HG03196 (cell line): Measurements from ENCODE around the gene TSC2.
A peak's percentile ranks its signal among the peaks of the same experiment; 100 is the strongest.

Experiments
- ATAC-seq: cut with Tn5 transposase; IDR thresholded peaks from one replicate; pipeline ENCODE4 v1.9.1; 2021; ENCODE audit not compliant: unreplicated experiment

The TSC2 gene

GRCh38 chr16:2047330-2048115 lies at the start of gene TSC2, which contains the start of gene NTHL1:
Gene TSC2, plus strand, starts transcription at chr16:2047985. Its CDS starts 631 bp downstream, at chr16:2048616.
Gene NTHL1, minus strand, starts transcription at chr16:2047834. Its CDS starts 11 bp downstream, at chr16:2047823.
- ATAC-seq: peak; percentile 90

- no peak for ATAC-seq
These were observed 49.4 kb upstream of the TSC2 start for GRCh38 chr16:1998360-1998835.

GRCh38 chr16:1998852-1999801 lies 48.7 kb upstream of the TSC2 start:
- ATAC-seq: no peak

- no peak for ATAC-seq
These were observed 47.8 kb upstream of the TSC2 start for GRCh38 chr16:1999866-2000514.

GRCh38 chr16:2001035-2001434 lies 46.8 kb upstream of the TSC2 start:
- no peak for ATAC-seq

GRCh38 chr16:2001456-2002355 lies 46.1 kb upstream of the TSC2 start:
- ATAC-seq: no peak

GRCh38 chr16:2002406-2003230 lies 45.2 kb upstream of the TSC2 start:
- ATAC-seq: no peak

- no peak for ATAC-seq
These were observed 44.5 kb upstream of the TSC2 start for GRCh38 chr16:2003231-2003826.

- peak; percentile 45 for ATAC-seq
These were observed 43.8 kb upstream of the TSC2 start for GRCh38 chr16:2003827-2004641.

GRCh38 chr16:2004795-2005517 lies 42.8 kb upstream of the TSC2 start:
- ATAC-seq: no peak

- no peak for ATAC-seq
These were observed 42.1 kb upstream of the TSC2 start for GRCh38 chr16:2005646-2006045.

GRCh38 chr16:2006317-2006716 lies 41.5 kb upstream of the TSC2 start:
- ATAC-seq: no peak

GRCh38 chr16:2007081-2007836 lies 40.5 kb upstream of the TSC2 start:
- ATAC-seq: no peak

- no peak for ATAC-seq
These were observed 39.7 kb upstream of the TSC2 start for GRCh38 chr16:2008009-2008526.

- ATAC-seq: peak; percentile 1
These were observed 39.1 kb upstream of the TSC2 start for GRCh38 chr16:2008631-2009163.

- peak; percentile 38 for ATAC-seq
These were observed 38.5 kb upstream of the TSC2 start for GRCh38 chr16:2009164-2009711.
